ENCODE data around the gene ICE1. TPM values are rescaled to one million over a fixed set of nuclear protein-coding genes. Genes with fewer than 3 reads are reported as not detected.

ICE1 gene
- total and polyA plus RNA-seq, 9 of the 15 experiments (the other 6 are each of a cell fraction or from before 2014, with no cell fraction given) = 4.9 to 47.4 (median 28.2) TPM

GRCh38 chr5:5414999-5415398, 7.5 kb upstream of the ICE1 start (continued):
- no peak for TF ChIP-seq ILK (tag; IDR thresholded peaks at IDR 0.05; ENCODE audit: borderline replicate concordance, low read depth)

DNA sequence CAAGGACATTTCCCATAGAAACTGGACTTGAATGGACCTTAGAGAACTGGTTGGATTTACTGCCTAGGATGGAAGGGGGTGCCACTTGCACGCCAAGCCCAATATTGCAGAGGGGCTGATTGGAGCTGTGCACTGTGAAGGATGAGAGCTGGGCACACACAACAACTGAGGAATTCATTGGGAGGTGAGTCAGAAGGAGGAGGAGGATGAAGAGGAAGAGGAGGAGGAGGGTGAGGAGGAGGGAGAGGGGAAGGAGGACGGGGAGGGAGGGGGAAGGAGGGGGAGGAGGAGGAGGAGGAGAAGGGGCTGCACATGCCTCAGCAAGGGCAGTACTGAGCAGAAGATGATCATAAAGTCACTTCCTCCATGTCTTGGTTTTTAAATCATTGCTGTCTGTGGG, 5.7 kb upstream of the ICE1 start:
- 0% methylated on average over 1 of the region's 2 CpGs for WGBS (ENCODE audit: insufficient coverage, low coverage, missing lambda C conversion rate)
- Histone ChIP-seq H3K9ac (ENCODE audit: insufficient read depth in 1 of 2, low read depth in 2 of 2, low read length in 2 of 2) (no peak overlapping the region), H3K9me1 (ENCODE audit: control insufficient read depth, insufficient read depth, low read length) (no peaks in the 10 kb centered on the region), H3K4me1 (replicated peaks in 1 of 2; ENCODE audit: control insufficient read depth in 2 of 2, insufficient read depth in 2 of 2, low read length in 2 of 2) (peaks cover 7 to 14% of the 10 kb centered on the region in 2 experiments), H3K27ac (ENCODE audit: extremely low read depth, low read depth, low read length) (no peak overlapping the region), H3K36me3 (ENCODE audit: control insufficient read depth, insufficient read depth, low read length) (no peaks in the 10 kb centered on the region), H3K4me2 (ENCODE audit: insufficient read depth, low read length) (no peak overlapping the region), H3K79me2 (ENCODE audit: control insufficient read depth, insufficient read depth, low read length) (no peaks in the 10 kb centered on the region; the same call in 2 of the 3 replicates), H4K20me1 (replicated peaks; ENCODE audit: control insufficient read depth, insufficient read depth, low read length) (no peaks in the 10 kb centered on the region), H3K27me3 (ENCODE audit: control insufficient read depth in 2 of 2, insufficient read depth in 2 of 2, low read length in 2 of 2) (peaks cover 0 to 4% of the 10 kb centered on the region in 2 experiments; a peak in 1 of 5 replicates), H3K4me3 (no peak overlapping the region), H2AFZ (ENCODE audit: low read depth, low read length) (no peak overlapping the region), H3K9me3 (replicated peaks; ENCODE audit: control insufficient read depth, insufficient read depth, low read depth, low read length) (no peaks in the 10 kb centered on the region)
- in situ Hi-C loops (cut with MboI) = loop anchor here (25.0 kb wide), 1 partner anchor 529 kb away; no protein-coding TSS in a partner anchor
- intact Hi-C loops (cut with micrococcal nuclease) = loop anchor here (5.0 kb wide), 1 partner anchor 124 kb away; no protein-coding TSS in a partner anchor
- no peak for TF ChIP-seq RUNX1 (IDR thresholded peaks at IDR 0.05; ENCODE audit: low read depth)
- peak; percentile 79 for TF ChIP-seq ZNF263 (CRISPR knock-in tag; IDR thresholded peaks at IDR 0.05; ENCODE audit: borderline replicate concordance)
- no peak for ATAC-seq
- FAIRE-seq = no peak
- POLR2A ChIA-PET = no interaction called here
- CTCF ChIA-PET (ENCODE audit: low intra/inter-chr PET ratio) = interaction anchor here (1.5 kb wide), 1 partner anchor 275 kb away, joined by 5 read pairs; no protein-coding TSS in a partner anchor
- BruUV-seq (replicated peaks) = no TSS peak
- no peak for DNase-seq (ENCODE audit: extremely low read depth in 1 of 4, low spot score in 3 of 4)

- no TSS peak for BruUV-seq (replicated peaks)
- intact Hi-C loops (cut with micrococcal nuclease) (loop anchor here (5.0 kb wide), 1 partner anchor 126 kb away; no protein-coding TSS in a partner anchor), in situ Hi-C loops (cut with MboI) (loop anchor here (25.0 kb wide), 1 partner anchor 531 kb away; no protein-coding TSS in a partner anchor)
- ChIA-PET POLR2A (no interaction called here), CTCF (ENCODE audit: low intra/inter-chr PET ratio) (interaction anchor here (1.5 to 2.2 kb wide), 3 partner anchors 276 to 539 kb away, joined by 5 to 26 read pairs (median 6); no protein-coding TSS in a partner anchor)
- Histone ChIP-seq H3K9me3 (replicated peaks; ENCODE audit: control insufficient read depth, insufficient read depth, low read depth, low read length) (no peaks in the 10 kb centered on the region), H2AFZ (ENCODE audit: low read depth, low read length) (no peak overlapping the region), H3K4me1 (replicated peaks in 1 of 2; ENCODE audit: control insufficient read depth in 2 of 2, insufficient read depth in 2 of 2, low read length in 2 of 2) (peaks cover 14 to 16% of the 10 kb centered on the region in 2 experiments), H4K20me1 (replicated peaks; ENCODE audit: control insufficient read depth, insufficient read depth, low read length) (peaks cover under 1% of the 10 kb centered on the region; the same call in 1 of the 2 replicates), H3K9me1 (ENCODE audit: control insufficient read depth, insufficient read depth, low read length) (no peaks in the 10 kb centered on the region), H3K4me2 (ENCODE audit: insufficient read depth, low read length) (no peak overlapping the region), H3K4me3 (no peak overlapping the region), H3K27ac (ENCODE audit: extremely low read depth, low read depth, low read length) (no peak overlapping the region), H3K36me3 (ENCODE audit: control insufficient read depth, insufficient read depth, low read length) (no peaks in the 10 kb centered on the region), H3K27me3 (ENCODE audit: control insufficient read depth in 2 of 2, insufficient read depth in 2 of 2, low read length in 2 of 2) (peaks cover 0 to 4% of the 10 kb centered on the region in 2 experiments; a peak in 1 of 5 replicates), H3K9ac (ENCODE audit: insufficient read depth in 1 of 2, low read depth in 2 of 2, low read length in 2 of 2) (no peak overlapping the region), H3K79me2 (ENCODE audit: control insufficient read depth, insufficient read depth, low read length) (peaks cover 5% of the 10 kb centered on the region)
- WGBS (ENCODE audit: insufficient coverage, low coverage, missing lambda C conversion rate) = 16% methylated on average over 3 of the region's 3 CpGs
- ATAC-seq = no peak
- no peak for DNase-seq (ENCODE audit: extremely low read depth in 1 of 4, low spot score in 3 of 4)
- FAIRE-seq = no peak
- TF ChIP-seq MAFF (IDR thresholded peaks at IDR 0.05; ENCODE audit: low read length) (no peak), FOS (IDR thresholded peaks at IDR 0.05; ENCODE audit: extremely low read depth, insufficient read length) (no peak), BDP1 (IDR thresholded peaks at IDR 0.05; ENCODE audit: insufficient read depth, insufficient read length) (no peak), BRD4 (IDR thresholded peaks at IDR 0.05) (no peak), MCM5 (IDR thresholded peaks at IDR 0.05; ENCODE audit: low read depth) (no peak), RBM39 (optimal IDR thresholded peaks at IDR 0.05; ENCODE audit: low read depth, low read length) (no peak)
Measured at GRCh38 chr5:5418006-5418405, 4.5 kb upstream of the ICE1 start.

Measured in K562 (cell line).